HG03378 (cell line): ENCODE data around the gene TRIM23.
A peak's percentile ranks its signal among the peaks of the same experiment; 100 is the strongest.

ENCODE experiments used
- ATAC-seq: cut with Tn5 transposase; IDR thresholded peaks from one replicate; pipeline ENCODE4 v1.9.1; 2021; ENCODE audit warnings: mild to moderate bottlenecking, moderate library complexity; ENCODE audit not compliant: unreplicated experiment

TRIM23 gene

GRCh38 chr5:65570598-65571226, 53.4 kb downstream of the TRIM23 start:
- ATAC-seq, result no peak

- ATAC-seq, result no peak
Measured at GRCh38 chr5:65566505-65566904, 57.6 kb downstream of the TRIM23 start.

- no peak for ATAC-seq
Measured at GRCh38 chr5:65563777-65564176, 60.4 kb downstream of the TRIM23 start.

- peak; percentile 98 for ATAC-seq
Measured at GRCh38 chr5:65562731-65563701, 61.1 kb downstream of the TRIM23 start, which contains the start of the genes CENPK and PPWD1. Gene CENPK, minus strand, starts transcription at chr5:65563168. Its CDS starts 8,261 bp downstream, at chr5:65554907. Gene PPWD1, plus strand, starts transcription at chr5:65563296. Its CDS starts 15 bp downstream, at chr5:65563311.

- no peak for ATAC-seq
Measured at GRCh38 chr5:65556718-65557117, 67.4 kb downstream of the TRIM23 start.

- no peak for ATAC-seq
Measured at GRCh38 chr5:65556181-65556580, 68.0 kb downstream of the TRIM23 start.

GRCh38 chr5:65555287-65555686, 68.8 kb downstream of the TRIM23 start:
- no peak for ATAC-seq

GRCh38 chr5:65553941-65554340, 70.2 kb downstream of the TRIM23 start:
- no peak for ATAC-seq

- no peak for ATAC-seq
Measured at GRCh38 chr5:65548281-65548680, 75.9 kb downstream of the TRIM23 start.

- ATAC-seq, result no peak
Measured at GRCh38 chr5:65546141-65546540, 78.0 kb downstream of the TRIM23 start.

- ATAC-seq, result no peak
Measured at GRCh38 chr5:65544473-65544872, 79.7 kb downstream of the TRIM23 start.

- no peak for ATAC-seq
Measured at GRCh38 chr5:65539827-65540226, 84.3 kb downstream of the TRIM23 start.
